Measurements from ENCODE around the gene DENND2C.

The DENND2C gene

DNA sequence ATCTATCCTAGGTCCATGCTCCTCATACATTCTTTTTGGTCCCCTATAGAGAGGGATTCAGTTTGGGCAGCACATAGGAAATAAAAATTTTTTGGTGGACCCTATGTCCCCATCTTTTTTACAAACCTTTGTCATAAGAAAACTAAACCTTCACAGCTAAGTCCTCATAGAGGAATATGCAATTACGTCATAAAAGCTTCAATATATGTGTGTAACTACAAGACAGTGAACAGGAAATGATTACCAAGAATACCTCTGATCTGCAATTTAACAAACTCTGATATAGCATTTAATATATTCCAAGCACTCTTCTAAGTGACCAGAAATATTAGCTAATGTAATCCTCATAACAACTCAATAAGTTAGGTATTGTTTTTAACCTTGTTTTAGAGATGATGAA lies 6.3 kb upstream of the DENND2C start:
- DNase-seq (ENCODE audit: low read depth) = no peak

DNA sequence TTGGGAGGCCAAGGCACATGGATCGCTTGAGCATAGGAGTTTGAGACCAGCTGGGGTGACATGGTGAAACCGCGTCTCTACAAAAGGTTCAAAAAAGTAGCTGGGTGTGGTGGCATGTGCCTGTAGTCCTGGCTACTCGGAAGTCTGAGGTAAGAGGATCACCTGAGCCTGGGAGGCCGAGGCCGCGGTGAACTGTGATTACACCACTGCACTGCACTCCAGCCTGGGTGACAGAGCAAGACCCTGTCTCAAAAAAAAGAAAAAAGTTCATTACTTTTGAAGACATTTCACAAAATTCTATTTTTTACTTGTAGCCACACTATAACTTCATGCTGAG lies 2.1 kb upstream of the DENND2C start:
- DNase-seq (ENCODE audit: low read depth) = no peak

DNA sequence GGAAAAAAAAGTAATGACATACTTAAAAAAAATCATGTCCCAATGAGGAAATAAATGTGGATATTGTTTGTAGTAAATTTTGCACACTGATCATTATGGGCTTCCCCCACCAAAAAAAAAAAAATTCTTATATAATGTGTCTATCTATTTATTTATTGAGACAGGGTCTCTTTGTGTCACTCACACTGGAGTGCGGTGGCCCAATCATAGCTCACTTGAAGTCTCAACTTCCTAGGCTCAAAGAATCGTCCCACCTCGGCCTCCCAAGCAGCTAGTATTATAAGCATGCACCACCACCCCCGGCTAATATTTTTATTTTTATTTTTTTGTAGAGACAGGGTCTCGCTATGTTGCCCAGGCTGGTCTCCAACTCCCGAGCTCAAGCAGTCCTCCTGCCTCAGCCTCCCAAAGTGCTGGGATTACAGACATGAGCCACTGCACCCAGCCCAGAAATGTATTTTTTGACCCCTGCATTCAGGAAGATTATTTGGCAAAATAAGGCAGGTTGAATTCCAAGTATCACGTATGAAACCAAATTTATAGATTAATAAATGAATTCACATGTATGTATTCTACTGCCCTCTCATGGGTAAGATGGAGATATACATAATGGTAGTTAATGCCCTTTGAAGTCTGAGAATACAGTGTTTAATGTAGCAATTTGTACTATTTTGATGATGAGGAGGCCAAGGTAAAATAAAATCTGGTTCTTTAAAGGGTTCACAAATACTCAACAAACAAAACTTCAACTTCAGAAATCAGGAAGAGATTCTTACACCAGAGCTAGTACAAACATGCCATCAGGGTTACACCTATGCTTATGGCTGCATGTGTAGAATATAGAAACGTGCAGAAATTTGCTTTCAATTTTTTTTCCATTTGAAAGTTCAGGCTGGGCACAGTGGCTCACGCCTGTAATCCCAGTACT lies 1.4 kb upstream of the DENND2C start:
- no peak for DNase-seq (ENCODE audit: low read depth)

DNA sequence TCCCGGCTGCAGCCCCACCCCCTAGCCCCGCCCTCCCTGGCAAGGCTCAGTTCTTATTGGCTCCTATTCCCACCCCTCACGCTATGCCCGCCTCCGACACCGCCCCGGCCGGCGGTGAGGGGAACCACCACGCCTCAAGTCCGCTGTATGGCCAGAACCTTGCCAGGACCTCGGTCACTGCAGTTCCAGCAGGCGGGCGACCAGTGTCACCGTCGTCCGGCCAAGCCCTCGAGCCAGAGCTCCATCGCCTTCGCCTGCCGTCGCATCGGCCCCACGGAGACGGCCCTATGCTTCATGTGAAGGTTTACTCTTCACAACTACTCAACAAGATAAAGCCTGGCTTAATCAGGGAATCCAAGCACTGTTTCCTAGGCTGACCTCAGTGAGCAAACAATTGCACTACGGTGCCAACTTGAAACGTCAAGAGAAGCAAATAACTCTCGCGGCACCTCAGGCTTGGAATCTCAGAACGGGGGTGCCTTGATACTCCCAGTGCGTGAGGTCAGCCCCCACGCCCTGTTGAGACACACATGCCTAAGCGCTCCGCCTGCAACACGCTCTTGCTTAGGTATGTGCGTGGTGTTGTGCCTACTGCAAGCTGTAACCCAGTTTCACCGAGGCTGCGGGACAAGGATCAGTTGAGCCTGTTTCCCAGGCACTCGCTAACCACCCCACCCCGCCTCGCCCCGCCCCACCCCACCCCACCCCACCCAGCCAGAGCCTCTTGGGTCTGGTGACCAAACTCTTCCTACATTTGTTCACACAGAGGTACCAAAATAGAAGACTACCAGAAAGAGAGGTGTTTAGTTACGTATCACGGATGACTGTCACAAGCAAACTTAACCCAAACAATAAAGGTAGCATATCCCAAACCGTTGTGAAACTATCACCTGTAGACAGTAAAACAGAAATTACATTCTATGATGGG lies 498 bp upstream of the DENND2C start:
- DNase-seq (ENCODE audit: low read depth) = peak; percentile 76

DNA sequence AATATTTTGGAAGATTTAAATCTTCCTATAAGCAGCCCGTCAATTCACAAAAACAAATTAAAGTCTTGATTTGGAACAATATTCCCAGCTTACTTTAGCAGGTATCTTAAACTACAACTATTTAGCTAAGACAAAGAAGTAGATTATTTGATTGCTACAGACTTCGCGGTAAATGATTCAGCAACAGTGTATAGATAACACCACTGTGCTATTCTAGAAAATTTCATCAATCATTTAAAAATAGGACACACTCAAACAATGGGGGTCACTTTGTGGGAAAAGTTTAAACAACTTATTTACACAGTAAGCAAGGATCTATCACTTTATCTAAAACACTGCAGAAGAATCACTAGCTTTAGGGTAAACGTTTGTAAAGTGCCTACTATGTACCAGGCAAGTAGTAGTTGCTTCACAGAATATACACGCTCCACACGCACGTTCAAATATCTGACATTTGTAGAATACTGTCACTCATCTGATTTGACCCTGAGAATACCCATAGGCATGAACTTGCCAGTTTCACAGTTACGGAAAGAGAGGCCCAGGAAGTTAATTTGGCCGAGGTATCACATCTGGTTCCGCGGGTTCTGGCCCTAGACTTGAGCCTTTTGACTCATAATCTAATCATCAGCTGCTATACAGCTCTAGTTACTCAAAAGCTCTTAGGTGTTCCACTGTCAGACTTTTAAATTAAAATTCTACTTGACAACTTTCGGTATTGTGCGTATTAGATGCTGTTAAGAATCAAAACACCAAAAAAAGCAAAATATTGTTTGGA lies 876 bp downstream of the DENND2C start:
- no peak for DNase-seq (ENCODE audit: low read depth)

DNA sequence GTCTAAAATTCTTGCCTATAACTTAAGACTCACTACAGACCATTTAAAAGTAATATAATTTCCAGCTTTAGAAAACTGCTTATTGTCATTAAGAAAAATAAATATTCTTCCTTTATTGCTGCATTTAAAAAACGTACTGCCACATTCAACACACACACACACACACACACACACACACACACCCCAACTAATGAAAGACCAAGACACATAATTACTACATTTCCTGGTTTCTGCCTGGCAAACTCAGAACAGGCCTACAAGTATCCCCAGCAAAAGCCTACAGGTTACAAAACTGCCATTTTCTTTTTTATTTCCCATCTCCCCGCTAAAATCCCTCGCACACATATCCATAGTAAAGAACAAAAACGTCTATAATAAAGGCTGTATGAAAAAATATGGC lies 1.5 kb downstream of the DENND2C start:
- no peak for DNase-seq (ENCODE audit: low read depth)

DNA sequence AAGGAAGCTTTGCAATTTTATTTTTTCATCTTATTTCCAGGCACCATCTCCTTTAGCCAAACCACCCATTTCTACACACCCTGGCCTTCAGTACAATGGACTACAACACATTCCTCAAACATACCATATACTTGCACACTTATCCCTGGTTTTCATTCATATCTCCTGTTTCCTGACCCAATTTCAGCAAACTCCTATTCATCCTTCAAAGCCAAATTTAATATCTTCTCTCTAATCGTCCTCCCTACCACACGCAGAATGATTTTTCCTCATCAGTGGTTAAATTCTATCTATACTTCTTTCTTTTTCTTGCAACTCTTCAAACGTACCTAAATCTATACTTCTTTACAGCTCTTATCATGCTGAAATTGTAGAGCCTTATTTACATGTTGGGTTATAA lies 2.9 kb downstream of the DENND2C start:
- no peak for DNase-seq (ENCODE audit: low read depth)

DNA sequence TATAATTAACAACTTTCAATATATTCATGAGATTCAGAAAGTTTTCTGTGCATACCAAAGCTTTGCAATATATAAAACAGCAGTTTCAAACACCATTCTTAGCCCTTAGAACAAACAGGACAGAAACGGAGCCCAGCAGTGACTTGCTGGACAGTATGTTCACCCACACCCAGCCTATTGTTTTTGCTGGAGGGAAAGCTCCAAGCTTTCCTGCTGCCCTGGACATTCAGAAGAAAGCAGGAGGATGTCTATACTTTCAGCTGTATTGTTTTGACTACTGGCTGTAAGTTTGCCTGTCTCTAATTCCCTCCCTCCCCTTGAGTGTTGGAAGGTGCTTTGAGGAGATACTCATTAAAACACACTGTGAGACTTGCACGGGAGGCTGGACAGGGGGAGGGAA lies 9.6 kb downstream of the DENND2C start:
- DNase-seq (ENCODE audit: low read depth) = no peak

DNA sequence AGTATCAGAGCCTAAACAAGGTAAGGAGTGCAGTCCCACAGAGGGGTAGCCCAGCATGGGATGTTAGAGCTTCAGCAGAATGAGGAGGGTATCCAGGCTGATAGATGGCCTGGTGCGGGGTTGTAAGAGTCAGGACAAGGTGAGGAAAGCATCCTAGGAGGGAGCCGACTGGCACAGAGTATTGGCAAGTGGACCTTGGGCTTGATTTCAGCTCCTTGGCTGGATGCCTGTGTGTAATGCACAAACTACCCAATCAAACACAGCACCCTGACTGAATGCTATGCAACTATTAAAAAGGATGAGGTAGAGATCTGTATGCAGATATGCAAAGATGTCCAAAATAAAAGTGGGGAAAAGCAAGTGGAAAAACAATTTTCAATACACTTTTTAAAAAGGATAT lies 18.0 kb downstream of the DENND2C start:
- no peak for DNase-seq (ENCODE audit: low read depth)

DNA sequence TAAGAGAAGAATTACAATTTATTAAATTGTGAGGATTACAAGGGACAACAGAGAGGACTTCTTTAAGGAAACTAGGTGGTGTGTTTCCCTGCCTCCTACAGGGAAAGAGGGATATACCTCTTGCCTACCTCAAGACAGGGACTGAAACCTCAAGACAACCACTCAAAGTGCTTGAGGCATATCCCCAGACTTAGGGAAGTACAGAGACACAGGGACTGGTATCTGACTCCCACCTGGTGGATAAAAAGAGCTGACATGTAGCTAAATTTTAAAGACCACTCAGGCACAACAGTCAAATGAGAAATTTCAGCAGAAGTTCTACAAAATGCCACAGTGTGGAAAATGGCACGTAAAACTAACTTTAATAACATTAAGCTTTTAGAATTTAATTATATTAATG lies 21.3 kb downstream of the DENND2C start:
- no peak for DNase-seq (ENCODE audit: low read depth)

DNA sequence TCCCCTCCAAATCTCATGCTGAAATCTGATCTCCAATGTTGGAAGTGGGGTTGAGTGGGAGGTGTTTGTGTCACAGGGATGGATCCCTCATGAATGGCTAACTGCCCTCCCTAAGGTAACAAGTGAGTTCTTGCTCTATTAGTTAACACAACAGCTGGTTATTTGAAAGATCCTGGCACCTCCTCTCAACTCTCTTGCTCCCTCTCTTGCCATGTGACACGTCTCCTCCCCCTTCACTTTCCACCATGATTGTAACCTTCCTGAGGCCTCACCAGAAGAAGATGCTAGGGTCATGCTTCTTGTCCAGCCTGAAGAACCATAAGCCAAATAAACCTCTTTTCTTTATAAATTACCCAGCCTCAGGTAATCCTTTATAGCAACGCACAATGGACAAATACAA lies 28.5 kb downstream of the DENND2C start:
- no peak for DNase-seq (ENCODE audit: low read depth)

DNA sequence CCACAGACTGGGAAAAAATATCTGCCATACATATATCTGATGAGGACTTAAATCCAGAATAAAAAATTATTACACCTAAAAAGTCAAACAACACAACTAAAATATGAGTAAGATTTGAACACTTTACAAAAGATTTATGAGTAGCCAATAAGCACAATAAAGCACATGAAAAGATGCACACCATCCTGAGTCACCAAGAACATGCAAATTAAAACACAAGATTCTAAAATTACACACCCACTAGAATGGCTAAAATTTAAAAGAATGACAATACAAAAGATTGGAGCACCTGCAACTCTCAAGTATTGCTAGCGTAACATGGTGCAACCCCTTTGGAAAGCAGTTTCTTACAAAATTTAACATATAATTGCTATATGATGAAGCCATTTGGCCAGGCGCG lies 30.9 kb downstream of the DENND2C start:
- no peak for DNase-seq (ENCODE audit: low read depth)

DNA sequence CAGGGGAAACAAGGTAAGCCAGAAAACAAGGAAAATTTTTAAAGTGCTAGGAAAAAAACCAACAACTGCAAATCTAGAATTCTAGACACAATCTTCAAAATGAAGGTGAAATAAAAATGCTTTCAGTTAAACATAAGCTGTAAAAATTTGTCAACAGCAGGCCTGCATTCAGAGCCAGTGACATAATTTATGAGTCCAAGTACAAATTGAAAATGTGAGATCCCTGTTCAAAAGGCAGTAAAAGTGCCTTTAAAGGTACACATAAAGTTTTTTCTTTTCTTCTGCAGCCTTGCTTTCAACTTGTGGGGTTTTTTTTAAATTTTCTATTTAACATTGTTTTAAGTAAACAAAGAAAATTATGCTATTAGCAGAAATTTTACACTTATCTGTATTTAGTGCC lies 37.4 kb downstream of the DENND2C start:
- no peak for DNase-seq (ENCODE audit: low read depth)

DNA sequence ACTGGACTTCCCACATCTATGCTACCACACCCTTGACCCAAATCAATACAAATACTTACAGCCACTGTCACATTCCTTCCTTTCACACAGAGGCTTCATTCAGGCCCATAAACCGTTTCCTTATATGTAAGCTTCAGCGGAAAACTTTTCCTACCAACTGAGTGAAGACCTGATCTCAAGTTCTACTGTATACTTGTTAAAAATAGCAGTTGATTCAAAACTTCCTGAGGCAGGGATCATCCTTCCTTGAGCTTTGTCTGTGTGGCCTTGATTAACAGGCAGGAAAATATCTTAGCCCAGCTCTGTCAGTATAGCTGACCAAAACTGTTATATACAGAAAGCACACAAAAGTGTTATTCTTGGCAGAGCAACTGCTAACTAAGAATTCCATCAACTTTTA lies 42.7 kb downstream of the DENND2C start:
- no peak for DNase-seq (ENCODE audit: low read depth)

DNA sequence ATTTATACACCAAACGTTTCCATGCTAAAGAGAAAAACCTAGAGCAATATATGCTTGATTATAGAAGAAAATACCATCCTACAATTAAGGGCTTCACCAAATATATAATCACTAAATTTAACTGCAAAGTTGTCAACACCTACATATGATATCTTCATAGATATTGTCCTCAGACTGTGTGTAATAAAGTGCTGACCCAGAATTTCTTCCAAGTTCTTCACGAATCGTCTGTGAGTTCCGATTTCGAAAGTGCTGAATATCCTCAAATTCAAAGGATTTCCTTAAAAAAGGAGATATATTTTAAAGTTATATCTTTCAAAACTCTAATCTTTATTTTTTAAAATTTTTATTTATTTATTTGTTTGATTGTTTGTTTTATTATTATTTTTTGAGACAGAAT lies 46.5 kb downstream of the DENND2C start:
- DNase-seq (ENCODE audit: low read depth) = no peak

DNA sequence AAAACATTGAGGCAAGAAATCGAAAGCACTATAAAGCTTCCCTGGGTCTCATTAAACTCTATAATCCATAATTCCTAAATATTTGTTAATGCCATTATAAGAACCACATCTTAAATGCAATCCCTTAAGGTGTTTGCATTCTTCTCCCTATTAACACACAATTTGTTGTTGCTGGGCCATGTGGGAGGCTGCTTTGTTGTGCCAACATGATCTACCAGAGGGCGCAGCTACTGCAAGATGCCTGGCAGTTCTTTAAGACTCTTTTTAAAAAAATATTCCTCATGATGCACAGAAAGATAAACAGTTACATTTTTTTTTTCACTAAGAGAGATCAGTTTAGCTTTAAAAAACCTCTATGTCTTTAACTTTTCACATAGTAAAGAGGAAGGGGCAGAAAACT lies 49.4 kb downstream of the DENND2C start:
- no peak for DNase-seq (ENCODE audit: low read depth)

DNA sequence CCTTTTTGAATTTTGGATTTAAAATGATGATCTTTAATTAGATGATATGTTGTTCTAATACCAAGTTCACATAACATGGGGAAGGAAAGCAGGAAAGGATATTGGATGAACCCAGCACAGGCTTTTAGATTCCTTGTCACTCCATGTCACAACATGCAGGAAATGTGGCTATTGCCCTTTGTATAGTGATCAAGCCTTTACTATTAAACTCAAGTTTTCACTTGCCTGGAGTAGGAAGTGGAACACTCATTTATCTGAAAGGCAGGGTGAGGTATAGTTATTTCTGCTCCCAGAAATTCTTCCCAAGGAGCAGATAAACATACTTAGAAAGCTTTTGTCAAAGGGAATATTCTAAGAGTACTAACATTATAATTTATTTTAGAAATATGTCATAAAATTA lies 51.2 kb downstream of the DENND2C start:
- no peak for DNase-seq (ENCODE audit: low read depth)

DNA sequence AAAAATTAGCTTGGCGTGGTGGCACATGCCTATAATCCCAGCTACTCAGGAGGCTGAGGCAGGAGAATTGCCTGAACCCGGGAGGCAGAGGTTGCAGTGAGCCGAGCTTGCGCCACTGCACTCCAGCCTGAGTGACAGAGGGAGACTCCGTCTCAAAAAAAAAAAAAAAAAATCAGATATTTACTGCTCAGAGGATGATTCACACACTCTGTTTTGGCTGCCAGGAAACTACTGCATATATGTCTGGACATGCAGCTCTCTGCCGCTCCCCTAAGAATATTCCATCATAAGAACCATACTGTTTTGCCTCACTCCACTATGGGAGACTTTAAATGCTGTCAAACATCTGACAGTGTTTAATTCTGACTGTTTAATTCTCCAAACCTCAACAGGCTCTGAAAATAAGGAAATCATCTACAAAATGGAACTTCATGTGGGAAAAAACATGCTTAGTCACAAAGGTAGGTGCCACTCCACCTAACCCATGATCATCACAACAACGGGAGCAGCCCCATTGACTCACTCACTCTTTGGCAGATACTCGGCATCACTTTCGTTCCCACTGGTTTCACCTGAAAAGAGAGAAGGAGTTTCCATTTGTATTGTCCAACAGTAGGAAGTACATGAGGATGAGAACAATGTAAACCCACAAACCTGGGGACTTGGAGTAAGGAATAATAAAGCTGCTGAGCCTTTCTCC lies 59.2 kb downstream of the DENND2C start:
- DNase-seq (ENCODE audit: low read depth) = no peak

DNA sequence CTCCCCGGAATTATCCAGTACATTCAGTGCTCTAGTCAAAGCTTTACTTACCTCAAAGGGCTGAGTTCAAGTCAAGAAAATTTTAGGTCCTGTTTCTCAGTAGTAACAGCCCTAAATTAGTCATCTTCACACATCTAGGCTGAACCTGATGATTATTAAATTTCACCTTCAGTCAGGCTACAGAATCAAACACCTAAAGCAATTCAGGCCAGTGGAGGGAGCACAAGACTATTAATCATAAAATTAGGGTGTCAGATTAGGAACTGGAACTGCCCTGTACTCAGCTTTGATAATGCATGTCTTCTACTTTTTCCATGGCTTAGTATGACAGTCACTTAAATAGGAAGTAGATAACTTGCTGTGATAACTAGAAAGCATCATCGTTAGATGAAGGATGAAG lies 60.0 kb downstream of the DENND2C start:
- no peak for DNase-seq (ENCODE audit: low read depth)

DNA sequence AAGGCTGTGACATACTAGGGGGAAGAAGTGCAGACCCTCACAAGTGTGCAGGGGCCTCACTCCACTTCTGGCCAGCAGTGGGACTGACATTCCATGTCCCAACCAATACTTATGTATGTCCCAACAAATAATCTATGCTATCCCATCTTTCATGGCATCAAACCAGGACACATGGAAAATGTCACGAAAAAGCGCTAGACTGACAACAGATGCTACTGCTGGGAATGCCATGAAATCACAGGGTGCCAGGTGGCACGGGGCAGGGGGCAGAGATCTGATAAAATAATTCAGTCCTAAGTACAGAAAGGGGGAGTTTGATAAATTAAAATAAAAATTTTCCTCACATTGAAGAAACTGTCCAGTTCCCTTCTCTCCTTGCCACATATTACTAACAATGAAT lies 60.8 kb downstream of the DENND2C start:
- no peak for DNase-seq (ENCODE audit: low read depth)

DNA sequence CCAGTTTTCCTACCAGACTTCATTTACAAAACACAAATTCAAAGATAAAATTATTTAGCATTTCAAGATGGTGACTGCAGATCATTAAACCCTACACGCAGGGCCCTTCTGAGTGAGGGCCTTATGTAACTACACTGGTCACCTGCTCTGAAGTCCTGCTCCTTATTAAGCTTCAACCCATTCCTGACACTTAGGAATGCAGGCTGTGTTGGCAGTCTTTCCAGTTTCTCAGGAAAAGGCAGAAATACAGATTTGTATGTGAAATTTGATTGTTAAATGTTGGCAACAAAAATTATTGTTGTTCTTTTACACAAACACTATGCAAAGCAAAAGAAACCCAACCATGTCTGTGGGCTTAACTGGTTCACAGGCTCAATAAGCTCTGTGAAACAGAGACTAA lies 62.6 kb downstream of the DENND2C start:
- no peak for DNase-seq (ENCODE audit: low read depth)

DNA sequence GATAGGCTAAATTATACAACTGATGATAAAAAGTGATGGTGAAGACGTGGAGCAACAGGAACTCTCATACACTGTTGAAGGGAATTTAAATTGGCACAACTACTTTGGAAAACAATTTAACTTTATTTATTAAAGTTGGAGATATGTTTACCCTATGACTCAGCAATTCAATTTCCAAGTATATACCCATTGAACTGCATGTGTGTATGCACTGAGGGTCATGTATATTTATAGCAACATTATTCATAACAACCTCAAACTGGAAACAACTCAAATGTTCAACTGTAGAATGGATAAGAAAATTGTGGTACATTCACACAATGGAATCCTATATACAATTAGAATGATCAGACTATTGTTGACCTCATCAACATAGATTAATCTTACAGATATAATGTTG lies 71.9 kb downstream of the DENND2C start:
- no peak for DNase-seq (ENCODE audit: low read depth)
